GM12873 (cell line): Measurements from ENCODE around the gene BABAM2.

Experiments
- TF ChIP-seq, protein P1 (sequence below): IDR thresholded peaks from 2 replicates; pipeline ENCODE4 v1.5.1; 2012; ENCODE audit warnings: low read depth, mild to moderate bottlenecking, moderate library complexity, low read length, control low read depth; ENCODE audit not compliant: insufficient read depth; ENCODE audit errors: missing control alignments

BABAM2 gene

DNA sequence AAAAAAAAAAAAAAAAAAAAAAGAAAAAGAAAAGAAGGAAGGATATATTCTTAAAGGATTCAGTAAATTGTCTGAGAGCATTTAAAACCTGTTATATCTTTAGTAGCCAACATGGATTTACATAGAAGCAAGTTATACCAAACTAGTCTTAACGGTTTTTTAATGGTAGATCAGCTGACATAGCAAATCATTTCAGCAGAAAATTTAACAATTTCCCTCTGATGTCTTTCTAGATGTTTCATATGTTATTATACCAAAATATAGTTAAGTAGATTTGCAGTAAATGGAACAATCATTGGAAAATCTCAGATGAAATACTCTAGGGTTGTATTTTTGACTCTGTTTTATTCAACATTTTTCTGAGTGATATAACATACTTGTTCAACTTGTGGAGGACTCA lies 72.9 kb downstream of the BABAM2 start:
- TF ChIP-seq, protein P1, sequence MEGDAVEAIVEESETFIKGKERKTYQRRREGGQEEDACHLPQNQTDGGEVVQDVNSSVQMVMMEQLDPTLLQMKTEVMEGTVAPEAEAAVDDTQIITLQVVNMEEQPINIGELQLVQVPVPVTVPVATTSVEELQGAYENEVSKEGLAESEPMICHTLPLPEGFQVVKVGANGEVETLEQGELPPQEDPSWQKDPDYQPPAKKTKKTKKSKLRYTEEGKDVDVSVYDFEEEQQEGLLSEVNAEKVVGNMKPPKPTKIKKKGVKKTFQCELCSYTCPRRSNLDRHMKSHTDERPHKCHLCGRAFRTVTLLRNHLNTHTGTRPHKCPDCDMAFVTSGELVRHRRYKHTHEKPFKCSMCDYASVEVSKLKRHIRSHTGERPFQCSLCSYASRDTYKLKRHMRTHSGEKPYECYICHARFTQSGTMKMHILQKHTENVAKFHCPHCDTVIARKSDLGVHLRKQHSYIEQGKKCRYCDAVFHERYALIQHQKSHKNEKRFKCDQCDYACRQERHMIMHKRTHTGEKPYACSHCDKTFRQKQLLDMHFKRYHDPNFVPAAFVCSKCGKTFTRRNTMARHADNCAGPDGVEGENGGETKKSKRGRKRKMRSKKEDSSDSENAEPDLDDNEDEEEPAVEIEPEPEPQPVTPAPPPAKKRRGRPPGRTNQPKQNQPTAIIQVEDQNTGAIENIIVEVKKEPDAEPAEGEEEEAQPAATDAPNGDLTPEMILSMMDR = no peak

DNA sequence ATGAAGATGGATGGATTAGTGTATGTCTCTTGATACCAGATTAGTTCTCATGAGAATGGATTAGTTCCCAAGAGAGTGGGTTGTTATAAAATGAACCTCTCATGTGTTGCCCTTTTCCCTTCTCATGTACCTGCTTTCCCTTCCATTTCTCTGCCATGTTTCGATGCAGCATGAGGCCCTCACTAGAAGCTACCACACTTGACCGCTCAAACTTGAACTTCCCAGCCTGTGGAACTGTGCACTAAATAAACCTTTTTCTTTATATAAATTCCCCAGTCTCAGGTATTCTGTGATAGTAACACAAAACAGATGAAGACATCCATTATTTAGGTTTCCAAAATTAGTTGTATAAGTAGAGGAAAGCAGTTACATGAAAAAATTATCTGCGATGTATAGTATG lies 73.5 kb downstream of the BABAM2 start:
- TF ChIP-seq, protein P1 = no peak

DNA sequence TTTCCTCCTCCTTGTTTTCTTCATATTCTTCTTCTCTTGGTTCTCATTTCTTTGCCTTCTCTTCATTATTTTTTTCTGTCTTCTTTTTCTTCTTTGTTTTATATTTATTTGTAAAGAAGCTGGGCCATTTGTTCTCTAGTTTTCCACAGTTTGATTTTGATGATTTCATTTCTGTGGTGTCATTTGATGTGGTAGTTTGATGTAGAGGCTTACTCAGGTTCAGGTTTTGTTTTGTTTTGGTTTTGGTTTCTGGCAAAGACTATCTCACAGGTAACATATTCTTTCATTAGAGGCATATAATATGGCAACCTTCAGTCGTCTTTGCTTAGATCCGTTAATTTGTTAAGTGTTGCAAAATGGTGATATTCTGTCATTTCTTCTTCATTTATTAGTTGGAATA lies 75.3 kb downstream of the BABAM2 start:
- TF ChIP-seq, protein P1 = no peak

DNA sequence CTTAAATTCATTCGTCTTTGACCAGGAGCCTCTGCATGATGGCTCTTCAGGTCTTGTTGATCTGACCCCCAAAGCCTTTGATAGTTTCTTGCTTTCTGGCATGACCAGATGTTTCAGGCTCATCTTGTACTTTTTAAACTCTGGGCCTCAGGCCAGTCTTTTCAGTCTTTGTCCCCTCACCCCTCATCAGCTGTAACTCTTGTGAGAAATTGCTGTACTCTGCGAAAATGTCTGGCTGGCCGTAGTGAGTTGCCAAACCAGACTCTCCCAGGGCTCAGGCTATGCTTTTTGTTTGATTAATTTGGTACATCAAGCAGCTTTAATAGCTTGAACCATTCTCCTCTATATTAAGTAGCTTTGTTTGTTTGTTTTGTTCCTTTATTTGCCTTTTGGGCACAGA lies 75.9 kb downstream of the BABAM2 start:
- TF ChIP-seq, protein P1 = no peak

DNA sequence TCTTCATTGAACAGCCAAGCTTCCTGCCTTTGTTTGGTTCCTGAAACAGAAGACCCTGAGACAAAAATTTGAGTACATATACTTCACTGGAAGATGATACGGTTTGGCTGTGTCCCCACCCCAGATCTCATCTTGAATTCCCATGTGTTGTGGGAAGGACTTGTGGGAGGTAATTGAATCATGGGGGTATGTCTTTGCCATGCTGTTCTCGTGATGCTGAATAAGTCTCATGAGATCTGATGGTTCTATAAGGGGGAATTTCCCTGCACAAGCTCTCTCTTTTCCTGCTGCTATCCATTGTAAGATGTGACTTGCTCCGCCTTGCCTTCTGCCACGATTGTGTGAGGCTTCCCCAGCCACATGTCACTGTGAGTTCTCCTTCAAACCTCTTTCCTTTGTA lies 76.5 kb downstream of the BABAM2 start:
- TF ChIP-seq, protein P1 = no peak

DNA sequence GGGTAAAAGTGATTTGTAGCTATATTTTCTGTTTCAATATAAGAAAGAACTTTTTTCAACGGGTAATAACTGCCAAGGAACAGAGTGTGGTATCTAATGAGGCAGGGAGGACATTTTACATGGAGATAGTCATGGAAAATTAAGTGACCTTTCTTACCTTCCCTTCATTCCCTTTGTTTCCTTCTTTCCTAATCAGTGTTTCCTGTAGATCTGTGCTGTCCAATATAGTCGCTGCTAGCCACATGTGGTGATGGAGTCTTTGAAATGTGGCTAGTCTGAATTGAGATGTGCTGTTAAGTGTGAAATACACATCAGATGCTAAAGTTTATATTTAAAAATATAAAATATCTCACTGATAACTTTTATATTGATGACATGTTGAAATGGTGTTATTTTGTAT lies 81.8 kb downstream of the BABAM2 start:
- TF ChIP-seq, protein P1 = no peak

DNA sequence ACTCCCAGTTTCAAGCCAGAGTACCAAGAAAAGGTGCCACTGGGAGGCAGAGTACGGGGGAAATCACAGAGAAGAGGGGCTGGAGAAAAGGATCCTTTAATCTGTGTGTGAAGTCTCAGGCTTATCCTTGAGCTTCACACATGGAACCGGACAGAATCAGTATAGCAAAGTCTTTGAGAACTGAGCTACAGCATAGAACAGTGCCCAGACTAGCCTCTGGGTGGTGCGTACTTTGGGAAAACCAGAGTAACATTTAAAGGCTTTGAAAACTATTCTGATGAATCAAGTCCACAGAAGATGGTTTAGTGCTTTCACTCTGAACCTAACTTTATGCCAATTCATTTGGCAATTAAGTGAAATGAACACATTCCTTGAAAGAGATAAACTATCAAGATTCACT lies 83.1 kb downstream of the BABAM2 start:
- TF ChIP-seq, protein P1 = no peak
